ENCODE results near the gene PACSIN1.

The PACSIN1 gene

GRCh38 chr6:34576286-34576955 is 110.5 kb downstream of the PACSIN1 start:
- TF ChIP-seq ZNF76 (tag by site-specific recombination; IDR thresholded peaks at IDR 0.05; ENCODE audit: borderline replicate concordance, low read depth) (no peak), ZNF692 (tag by site-specific recombination; IDR thresholded peaks at IDR 0.05) (0 out of 2 replicates have a peak, but pooled peaks have one; percentile 36)
- ChIA-PET POLR2A (no interaction called here), CTCF (interaction anchor here (0.6 to 1.3 kb wide), 3 partner anchors 150 to 381 kb away, joined by 3 to 4 read pairs (median 3); no protein-coding TSS in a partner anchor)
- no peaks in the 10 kb centered on the region for H3K9me3 ChIP-seq (ENCODE audit: control insufficient read depth, insufficient read depth, low read depth, low read length)
- H3K36me3 ChIP-seq (ENCODE audit: control insufficient read depth in 2 of 2, insufficient read depth in 1 of 2, low read length in 2 of 2): no peaks in the 10 kb centered on the region; a peak in 1 of 3 replicates
- no peak overlapping the region for H3K27ac ChIP-seq (ENCODE audit: extremely low read depth, low read depth, low read length)
- no peaks in the 10 kb centered on the region for H3K4me1 ChIP-seq (ENCODE audit: control insufficient read depth, insufficient read depth, low read length)
- H3K4me3 ChIP-seq (ENCODE audit: low read depth, low read length): no peak overlapping the region

GRCh38 chr6:34578445-34579262 is 112.8 kb downstream of the PACSIN1 start:
- no peak overlapping the region for H3K27ac ChIP-seq (ENCODE audit: extremely low read depth, low read depth, low read length)
- CTCF ChIA-PET: no interaction called here
- H3K9me3 ChIP-seq (ENCODE audit: control insufficient read depth, insufficient read depth, low read depth, low read length): no peaks in the 10 kb centered on the region
- POLR2A ChIA-PET: interaction anchor here (0.6 kb wide), 1 partner anchor 158 kb away, joined by 3 read pairs; no protein-coding TSS in a partner anchor
- no peak overlapping the region for H3K4me3 ChIP-seq (ENCODE audit: low read depth, low read length)
- H3K36me3 ChIP-seq (ENCODE audit: control insufficient read depth in 2 of 2, insufficient read depth in 1 of 2, low read length in 2 of 2): no peaks in the 10 kb centered on the region; a peak in 1 of 3 replicates
- H3K4me1 ChIP-seq (ENCODE audit: control insufficient read depth, insufficient read depth, low read length): no peaks in the 10 kb centered on the region
- TF ChIP-seq ZBTB20 (tag by site-specific recombination; IDR thresholded peaks at IDR 0.05) (peak; percentile 54; the same call in 1 of the 2 replicates), ZNF121 (tag by site-specific recombination; IDR thresholded peaks at IDR 0.05) (peak; percentile 93), KLF9 (tag by site-specific recombination; IDR thresholded peaks at IDR 0.05; ENCODE audit: low read depth) (no peak), PBX3 (CRISPR knock-in tag; IDR thresholded peaks at IDR 0.05) (no peak), ZNF266 (tag by site-specific recombination; IDR thresholded peaks at IDR 0.05; ENCODE audit: low read depth) (no peak), ZNF837 (tag by site-specific recombination; IDR thresholded peaks at IDR 0.05) (no peak), ZNF792 (tag by site-specific recombination; IDR thresholded peaks at IDR 0.05) (no peak), PRDM2 (tag by site-specific recombination; IDR thresholded peaks at IDR 0.05; ENCODE audit: borderline replicate concordance) (no peak), ZNF629 (tag by site-specific recombination; IDR thresholded peaks at IDR 0.05) (no peak), OSR2 (tag by site-specific recombination; IDR thresholded peaks at IDR 0.05) (no peak), ZBTB11 (tag by site-specific recombination; conservative IDR thresholded peaks at IDR 0.05; ENCODE audit: low read depth) (no peak), PRDM4 (tag by site-specific recombination; IDR thresholded peaks at IDR 0.05) (no peak), ZNF768 (tag by site-specific recombination; IDR thresholded peaks at IDR 0.05) (peak; percentile 95), MYNN (tag by site-specific recombination; IDR thresholded peaks at IDR 0.05; ENCODE audit: borderline replicate concordance) (no peak)

Data from HEK293 (cell line).